HEK293 (cell line): Measurements from ENCODE around the gene KCNH5.
A peak's percentile ranks its signal among the peaks of the same experiment; 100 is the strongest.

Source experiments
- CTCF ChIA-PET: fragments of 350-600 bp; formaldehyde crosslinking; extraction: SDS; loops from one replicate; lab custom pipeline; 2021; ENCODE audit warnings: antibody characterized with exemption; lab: Yijun Ruan, JAX
- POLR2A ChIA-PET: fragments of 300-600 bp; formaldehyde crosslinking; extraction: SDS; loops from one replicate; lab custom pipeline; 2020; ENCODE audit warnings: antibody characterized with exemption, inconsistent platforms; lab: Yijun Ruan, JAX
- H3K27ac ChIP-seq: fragments of 200-500 bp; sonication (Bioruptor generic); 2 replicates; pipeline ENCODE4 v1.5.1; 2014; ENCODE audit warnings: low read depth, low read length, control low read depth, inconsistent platforms; ENCODE audit errors: extremely low read depth
- H3K36me3 ChIP-seq, 2 experiments: fragments of 200-500 bp in 1 of 2; sonication (Bioruptor generic) in 1 of 2; 1 replicate in 1 of 2; 2 replicates in 1 of 2; pipeline ENCODE4 v1.5.1; 2014 to 2017; ENCODE audit warnings: inconsistent platforms in 2 of 2, low read length in 2 of 2; ENCODE audit not compliant: control insufficient read depth in 2 of 2, insufficient read depth in 1 of 2
- H3K4me1 ChIP-seq: fragments of 200-500 bp; sonication (Bioruptor generic); 2 replicates; pipeline ENCODE4 v1.5.1; 2014; ENCODE audit warnings: mild to moderate bottlenecking, low read length, inconsistent platforms; ENCODE audit not compliant: control insufficient read depth, insufficient read depth
- H3K4me3 ChIP-seq: 2 replicates; pipeline ENCODE4 v1.5.1; 2011; ENCODE audit warnings: low read depth, mild to moderate bottlenecking, control low read depth, low read length, moderate library complexity
- H3K9me3 ChIP-seq: fragments of 200-500 bp; sonication (Bioruptor generic); 2 replicates; pipeline ENCODE4 v1.5.1; 2014; ENCODE audit warnings: low read depth, low read length, inconsistent platforms; ENCODE audit not compliant: control insufficient read depth, insufficient read depth
- KLF9 ChIP-seq: fragments of 450-650 bp; formaldehyde crosslinking; IDR thresholded peaks from 2 replicates; pipeline ENCODE4 v1.5.1; 2016; ENCODE audit warnings: missing biosample characterization, missing genetic modification characterization, low read depth
- PRDM1 ChIP-seq: fragments of 450-650 bp; formaldehyde crosslinking; IDR thresholded peaks from 2 replicates; pipeline ENCODE4; 2016; ENCODE audit warnings: missing biosample characterization, missing genetic modification characterization
- SCRT1 ChIP-seq: fragments of 450-650 bp; formaldehyde crosslinking; IDR thresholded peaks from 2 replicates; pipeline ENCODE4 v1.5.1; 2016; ENCODE audit warnings: missing biosample characterization, missing genetic modification characterization, borderline replicate concordance
- SCRT2 ChIP-seq: fragments of 450-650 bp; formaldehyde crosslinking; IDR thresholded peaks from 2 replicates; pipeline ENCODE4 v1.5.1; 2016; ENCODE audit warnings: missing biosample characterization, missing genetic modification characterization
- SETDB1 ChIP-seq: IDR thresholded peaks from one replicate; pipeline ENCODE4 v1.6.1; 2017; ENCODE audit warnings: mild to moderate bottlenecking, low read length, moderate library complexity, mixed read lengths; ENCODE audit not compliant: insufficient read length
- SP2 ChIP-seq: fragments of 450-650 bp; formaldehyde crosslinking; IDR thresholded peaks from 2 replicates; pipeline ENCODE4 v1.5.1; 2016; ENCODE audit warnings: missing biosample characterization, missing genetic modification characterization
- TCF7L2 ChIP-seq: IDR thresholded peaks from 2 replicates; pipeline ENCODE4 v1.6.1; 2011; ENCODE audit warnings: low read depth, mild to moderate bottlenecking, inconsistent platforms, low read length, moderate library complexity, borderline replicate concordance
- ZNF114 ChIP-seq: fragments of 450-650 bp; formaldehyde crosslinking; IDR thresholded peaks from 2 replicates; pipeline ENCODE4 v1.5.0; 2017; ENCODE audit warnings: missing biosample characterization, missing genetic modification characterization
- ZNF132 ChIP-seq: fragments of 450-650 bp; formaldehyde crosslinking; IDR thresholded peaks from 2 replicates; pipeline ENCODE4 v1.5.1; 2017; ENCODE audit warnings: missing biosample characterization, missing genetic modification characterization, borderline replicate concordance
- ZNF138 ChIP-seq: fragments of 450-650 bp; formaldehyde crosslinking; IDR thresholded peaks from 2 replicates; pipeline ENCODE4 v1.5.1; 2016; ENCODE audit warnings: missing biosample characterization, missing genetic modification characterization, borderline replicate concordance
- ZNF16 ChIP-seq: fragments of 450-650 bp; formaldehyde crosslinking; IDR thresholded peaks from 2 replicates; pipeline ENCODE4 v1.5.1; 2016; ENCODE audit warnings: low read depth, missing biosample characterization, missing genetic modification characterization
- ZNF202 ChIP-seq: fragments of 450-650 bp; formaldehyde crosslinking; IDR thresholded peaks from 2 replicates; pipeline ENCODE4 v1.5.1; 2016; ENCODE audit warnings: missing biosample characterization, missing genetic modification characterization, borderline replicate concordance
- ZNF266 ChIP-seq: fragments of 450-650 bp; formaldehyde crosslinking; IDR thresholded peaks from 2 replicates; pipeline ENCODE4 v1.5.1; 2016; ENCODE audit warnings: missing biosample characterization, missing genetic modification characterization, low read depth
- ZNF274 ChIP-seq, 2 experiments: fragments of 200-500 bp in 1 of 2; fragments of 450-650 bp in 1 of 2; sonication (Bioruptor generic) in 1 of 2; formaldehyde crosslinking in 1 of 2; IDR thresholded peaks; 2 replicates each; pipeline versions ENCODE4 v1.5.1 to v1.6.1; 2014 to 2016; ENCODE audit warnings: borderline replicate concordance in 1 of 2, inconsistent platforms in 1 of 2, low read length in 1 of 2, missing biosample characterization in 1 of 2, missing genetic modification characterization in 1 of 2
- ZNF473 ChIP-seq: fragments of 450-650 bp; formaldehyde crosslinking; IDR thresholded peaks from 2 replicates; pipeline ENCODE4 v1.5.1; 2017; ENCODE audit warnings: missing biosample characterization, missing genetic modification characterization
- ZNF510 ChIP-seq: fragments of 450-650 bp; formaldehyde crosslinking; IDR thresholded peaks from 2 replicates; pipeline ENCODE4 v1.5.1; 2018; ENCODE audit warnings: mild to moderate bottlenecking, missing genetic modification characterization, missing biosample characterization; ENCODE audit not compliant: insufficient replicate concordance
- ZNF514 ChIP-seq: fragments of 450-650 bp; formaldehyde crosslinking; IDR thresholded peaks from 2 replicates; pipeline ENCODE4 v1.5.1; 2016; ENCODE audit warnings: missing biosample characterization, missing genetic modification characterization
- ZNF555 ChIP-seq: fragments of 450-650 bp; formaldehyde crosslinking; conservative IDR thresholded peaks from 2 replicates; pipeline ENCODE4 v1.5.1; 2017; ENCODE audit warnings: missing biosample characterization, mild to moderate bottlenecking, missing genetic modification characterization, inconsistent platforms
- ZNF610 ChIP-seq: fragments of 450-650 bp; formaldehyde crosslinking; IDR thresholded peaks from 2 replicates; pipeline ENCODE4 v1.5.1; 2016; ENCODE audit warnings: missing biosample characterization, missing genetic modification characterization, borderline replicate concordance
- ZNF701 ChIP-seq: fragments of 450-650 bp; formaldehyde crosslinking; IDR thresholded peaks from 2 replicates; pipeline ENCODE4 v1.5.1; 2016; ENCODE audit warnings: missing biosample characterization, missing genetic modification characterization
- ZSCAN16 ChIP-seq: fragments of 450-650 bp; formaldehyde crosslinking; IDR thresholded peaks from 2 replicates; pipeline ENCODE4 v1.5.1; 2016; ENCODE audit warnings: missing biosample characterization, missing genetic modification characterization
- ZXDB ChIP-seq: fragments of 450-650 bp; formaldehyde crosslinking; IDR thresholded peaks from 2 replicates; pipeline ENCODE4 v1.5.1; 2016; ENCODE audit warnings: missing biosample characterization, missing genetic modification characterization
- TF ChIP-seq, protein P1 (sequence below): fragments of 450-650 bp; formaldehyde crosslinking; IDR thresholded peaks from 2 replicates; pipeline ENCODE4 v1.5.1; 2016; ENCODE audit warnings: missing biosample characterization, missing genetic modification characterization, borderline replicate concordance
- TF ChIP-seq, protein P2 (sequence below): fragments of 450-650 bp; formaldehyde crosslinking; IDR thresholded peaks from 2 replicates; pipeline ENCODE4 v1.5.1; 2016; ENCODE audit warnings: missing biosample characterization, missing genetic modification characterization
- TF ChIP-seq, protein P3 (sequence below): fragments of 450-650 bp; formaldehyde crosslinking; IDR thresholded peaks from 2 replicates; pipeline ENCODE4 v1.5.1; 2016; ENCODE audit warnings: missing biosample characterization, missing genetic modification characterization
- TF ChIP-seq, protein P4 (sequence below): fragments of 450-650 bp; formaldehyde crosslinking; IDR thresholded peaks from 2 replicates; pipeline ENCODE4; 2016; ENCODE audit warnings: missing biosample characterization, missing genetic modification characterization
- TF ChIP-seq, protein P5 (sequence below): fragments of 450-650 bp; formaldehyde crosslinking; IDR thresholded peaks from 2 replicates; pipeline ENCODE4 v1.5.1; 2016; ENCODE audit warnings: missing biosample characterization, missing genetic modification characterization, low read depth

Gene KCNH5

DNA sequence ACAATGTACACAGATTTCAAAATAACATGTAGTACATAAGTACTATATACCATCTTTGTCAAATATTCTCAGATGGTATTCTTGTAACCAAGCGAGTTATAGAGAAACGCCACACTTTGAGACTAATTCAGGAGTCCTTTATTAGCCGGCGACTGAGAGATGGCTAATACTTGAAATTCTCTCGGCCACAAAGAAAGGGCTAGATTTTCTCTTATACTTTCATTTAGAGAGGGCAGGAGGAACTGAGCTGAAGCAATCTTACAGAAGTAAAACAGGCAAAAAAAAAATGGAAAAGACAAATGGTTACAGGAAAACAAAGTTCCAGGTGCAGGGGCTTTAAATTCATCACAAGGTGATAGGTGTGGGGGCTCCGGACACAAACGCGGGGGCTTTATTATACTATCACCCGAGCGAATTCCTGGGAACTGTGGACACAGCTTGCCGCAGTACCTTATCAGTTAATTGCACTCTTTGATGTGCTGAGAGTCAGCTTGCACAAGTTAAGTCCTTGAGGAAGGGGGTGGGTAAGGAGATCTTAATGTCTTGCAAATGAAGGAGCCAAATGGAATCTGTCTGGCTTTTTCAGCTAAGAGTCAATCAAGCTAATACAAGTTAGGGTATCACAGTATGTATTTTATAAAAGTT, 382.3 kb downstream of the KCNH5 start:
- TF ChIP-seq, protein P1, sequence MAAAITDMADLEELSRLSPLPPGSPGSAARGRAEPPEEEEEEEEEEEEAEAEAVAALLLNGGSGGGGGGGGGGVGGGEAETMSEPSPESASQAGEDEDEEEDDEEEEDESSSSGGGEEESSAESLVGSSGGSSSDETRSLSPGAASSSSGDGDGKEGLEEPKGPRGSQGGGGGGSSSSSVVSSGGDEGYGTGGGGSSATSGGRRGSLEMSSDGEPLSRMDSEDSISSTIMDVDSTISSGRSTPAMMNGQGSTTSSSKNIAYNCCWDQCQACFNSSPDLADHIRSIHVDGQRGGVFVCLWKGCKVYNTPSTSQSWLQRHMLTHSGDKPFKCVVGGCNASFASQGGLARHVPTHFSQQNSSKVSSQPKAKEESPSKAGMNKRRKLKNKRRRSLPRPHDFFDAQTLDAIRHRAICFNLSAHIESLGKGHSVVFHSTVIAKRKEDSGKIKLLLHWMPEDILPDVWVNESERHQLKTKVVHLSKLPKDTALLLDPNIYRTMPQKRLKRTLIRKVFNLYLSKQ (tag by site-specific recombination) = no peak
- TF ChIP-seq, protein P2, sequence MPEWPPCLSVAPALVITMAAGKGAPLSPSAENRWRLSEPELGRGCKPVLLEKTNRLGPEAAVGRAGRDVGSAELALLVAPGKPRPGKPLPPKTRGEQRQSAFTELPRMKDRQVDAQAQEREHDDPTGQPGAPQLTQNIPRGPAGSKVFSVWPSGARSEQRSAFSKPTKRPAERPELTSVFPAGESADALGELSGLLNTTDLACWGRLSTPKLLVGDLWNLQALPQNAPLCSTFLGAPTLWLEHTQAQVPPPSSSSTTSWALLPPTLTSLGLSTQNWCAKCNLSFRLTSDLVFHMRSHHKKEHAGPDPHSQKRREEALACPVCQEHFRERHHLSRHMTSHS (tag by site-specific recombination) = no peak
- TF ChIP-seq TCF7L2 = peak; percentile 90
- no peak overlapping the region for H3K27ac ChIP-seq
- ChIA-PET CTCF (no interaction called here), POLR2A (no interaction called here)
- H3K9me3 ChIP-seq = no peaks in the 10 kb centered on the region
- H3K36me3 ChIP-seq = no peaks in the 10 kb centered on the region
- no peak overlapping the region for H3K4me3 ChIP-seq
- no peaks in the 10 kb centered on the region for H3K4me1 ChIP-seq

DNA sequence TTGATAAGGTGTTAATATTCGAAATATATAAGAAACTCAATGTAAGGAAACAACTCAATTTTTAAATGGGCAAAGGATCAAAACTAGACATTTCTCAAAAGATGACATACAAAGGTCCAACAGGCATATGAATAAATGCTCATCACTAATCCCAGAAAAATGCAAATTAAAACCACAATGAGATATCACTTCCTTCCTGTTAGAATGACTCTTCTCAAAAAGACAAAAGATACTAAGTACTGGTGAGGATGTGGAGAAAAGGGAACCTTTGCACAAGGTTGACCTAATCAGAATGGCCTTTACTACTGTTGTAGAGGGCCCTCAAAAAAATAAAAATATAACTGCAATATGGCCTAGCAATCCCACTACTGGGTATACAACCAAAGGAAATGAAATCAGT, 383.4 kb downstream of the KCNH5 start:
- TF ChIP-seq ZNF555 (tag by site-specific recombination) (no peak), SP2 (tag by site-specific recombination) (no peak), ZNF114 (tag by site-specific recombination) (no peak), ZNF610 (tag by site-specific recombination) (no peak), PRDM1 (tag by site-specific recombination) (no peak), KLF9 (tag by site-specific recombination) (no peak), ZNF16 (tag by site-specific recombination) (no peak), SETDB1 (no peak)
- TF ChIP-seq, protein P3, sequence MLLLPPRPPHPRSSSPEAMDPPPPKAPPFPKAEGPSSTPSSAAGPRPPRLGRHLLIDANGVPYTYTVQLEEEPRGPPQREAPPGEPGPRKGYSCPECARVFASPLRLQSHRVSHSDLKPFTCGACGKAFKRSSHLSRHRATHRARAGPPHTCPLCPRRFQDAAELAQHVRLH (tag by site-specific recombination) = no peak
- TF ChIP-seq, protein P4, sequence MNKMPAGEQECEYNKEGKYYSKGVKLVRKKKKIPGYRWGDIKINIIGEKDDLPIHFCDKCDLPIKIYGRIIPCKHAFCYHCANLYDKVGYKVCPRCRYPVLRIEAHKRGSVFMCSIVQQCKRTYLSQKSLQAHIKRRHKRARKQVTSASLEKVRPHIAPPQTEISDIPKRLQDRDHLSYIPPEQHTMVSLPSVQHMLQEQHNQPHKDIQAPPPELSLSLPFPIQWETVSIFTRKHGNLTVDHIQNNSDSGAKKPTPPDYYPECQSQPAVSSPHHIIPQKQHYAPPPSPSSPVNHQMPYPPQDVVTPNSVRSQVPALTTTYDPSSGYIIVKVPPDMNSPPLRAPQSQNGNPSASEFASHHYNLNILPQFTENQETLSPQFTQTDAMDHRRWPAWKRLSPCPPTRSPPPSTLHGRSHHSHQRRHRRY = no peak
- Histone ChIP-seq H3K4me1 (no peaks in the 10 kb centered on the region), H3K27ac (no peak overlapping the region), H3K36me3 (no peaks in the 10 kb centered on the region), H3K4me3 (no peak overlapping the region), H3K9me3 (no peaks in the 10 kb centered on the region)
- CTCF ChIA-PET = no interaction called here
- POLR2A ChIA-PET = no interaction called here

DNA sequence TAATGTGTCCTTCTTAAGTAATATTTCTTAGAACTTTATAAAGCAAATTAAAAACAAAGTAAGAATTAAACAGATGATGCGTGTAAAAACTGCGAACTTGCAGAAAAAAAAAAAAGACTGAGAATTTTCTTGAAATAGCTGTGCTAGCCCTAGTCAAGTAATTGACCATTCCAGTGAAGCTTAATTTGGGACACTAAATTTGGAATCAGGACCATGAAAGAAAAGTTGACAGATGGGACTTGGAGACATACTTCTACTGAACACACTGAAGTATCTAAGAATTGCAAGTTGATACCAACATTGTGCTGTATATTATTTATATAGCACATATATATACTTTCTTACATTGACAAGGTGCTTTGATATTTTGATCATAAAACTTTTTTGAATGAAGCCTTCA, 386.6 kb downstream of the KCNH5 start:
- POLR2A ChIA-PET = no interaction called here
- no peaks in the 10 kb centered on the region for H3K4me1 ChIP-seq
- TF ChIP-seq ZSCAN16 (tag by site-specific recombination) (no peak), ZNF132 (tag by site-specific recombination) (no peak), SCRT1 (tag by site-specific recombination) (no peak), ZNF514 (tag by site-specific recombination) (no peak), ZNF701 (tag by site-specific recombination) (no peak), ZNF202 (tag by site-specific recombination) (no peak), ZXDB (tag by site-specific recombination) (no peak), ZNF266 (no peak), SCRT2 (tag by site-specific recombination) (no peak), ZNF138 (tag by site-specific recombination) (no peak), ZNF274 (IDR thresholded peaks at IDR 0.05; ENCODE audit: low read length) (no peak), ZNF274 (tag by site-specific recombination; IDR thresholded peaks at IDR 0.05; ENCODE audit: borderline replicate concordance) (no peak), ZNF473 (tag by site-specific recombination) (no peak), ZNF510 (tag by site-specific recombination) (no peak)
- TF ChIP-seq, protein P5, sequence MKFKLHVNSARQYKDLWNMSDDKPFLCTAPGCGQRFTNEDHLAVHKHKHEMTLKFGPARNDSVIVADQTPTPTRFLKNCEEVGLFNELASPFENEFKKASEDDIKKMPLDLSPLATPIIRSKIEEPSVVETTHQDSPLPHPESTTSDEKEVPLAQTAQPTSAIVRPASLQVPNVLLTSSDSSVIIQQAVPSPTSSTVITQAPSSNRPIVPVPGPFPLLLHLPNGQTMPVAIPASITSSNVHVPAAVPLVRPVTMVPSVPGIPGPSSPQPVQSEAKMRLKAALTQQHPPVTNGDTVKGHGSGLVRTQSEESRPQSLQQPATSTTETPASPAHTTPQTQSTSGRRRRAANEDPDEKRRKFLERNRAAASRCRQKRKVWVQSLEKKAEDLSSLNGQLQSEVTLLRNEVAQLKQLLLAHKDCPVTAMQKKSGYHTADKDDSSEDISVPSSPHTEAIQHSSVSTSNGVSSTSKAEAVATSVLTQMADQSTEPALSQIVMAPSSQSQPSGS (tag by site-specific recombination) = no peak

More for the DNA sequence above, 386.6 kb downstream of the KCNH5 start:
- Histone ChIP-seq H3K4me3 (no peak overlapping the region), H3K27ac (no peak overlapping the region), H3K36me3 (no peaks in the 10 kb centered on the region), H3K9me3 (no peaks in the 10 kb centered on the region)
- CTCF ChIA-PET = no interaction called here
